ENCODE results near the gene ANXA4. TPM values are rescaled to one million over a fixed set of nuclear protein-coding genes. Genes with fewer than 3 reads are reported as not detected.

Gene ANXA4
- total RNA-seq, 1 experiment from 2014 or later: 82.9 TPM

DNA sequence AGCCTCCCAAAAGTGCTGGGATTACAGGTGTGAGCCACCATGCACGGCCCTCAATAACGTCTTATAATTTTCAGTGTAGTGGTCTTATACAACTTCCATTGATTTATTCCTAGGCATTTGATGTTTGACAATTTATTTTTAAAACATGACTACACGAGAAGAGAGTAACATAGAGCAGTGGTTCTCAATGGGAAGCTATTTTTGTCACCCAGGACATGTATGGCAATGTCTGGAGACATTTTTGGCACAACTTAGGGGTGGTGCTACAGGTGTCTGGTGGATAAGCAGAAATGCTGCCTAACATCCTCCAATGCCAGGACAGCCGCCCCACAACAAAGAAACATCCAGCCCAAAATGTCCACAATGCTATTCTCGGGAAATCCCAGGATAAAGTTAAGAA lies 12.7 kb upstream of the ANXA4 start:
- POLR2A ChIA-PET (ENCODE audit: unreplicated experiment): no interaction called here
- no peak overlapping the region for H3K27ac ChIP-seq
- intact Hi-C loops (cut with micrococcal nuclease; ENCODE audit: unreplicated experiment): loop anchor here (10.0 kb wide), 1 partner anchor 916 kb away; no protein-coding TSS in a partner anchor

GRCh38 chr2:69729781-69730180 lies 12.2 kb upstream of the ANXA4 start:
- intact Hi-C loops (cut with micrococcal nuclease; ENCODE audit: unreplicated experiment): loop anchor here (10.0 kb wide), 1 partner anchor 915 kb away; no protein-coding TSS in a partner anchor

More for the DNA sequence above, 12.7 kb upstream of the ANXA4 start:
- BruUV-seq (replicated peaks): no TSS peak
- Histone ChIP-seq H3K36me3 (ENCODE audit: low read depth) (no peaks in the 10 kb centered on the region), H3K4me1 (replicated peaks; ENCODE audit: insufficient read depth) (no peaks in the 10 kb centered on the region), H3K9me3 (ENCODE audit: insufficient read depth, low read depth) (no peaks in the 10 kb centered on the region), H3K4me2 (no peak overlapping the region), H3K4me3 (no peak overlapping the region), H3K79me2 (ENCODE audit: low read depth) (no peaks in the 10 kb centered on the region), H2AFZ (no peak overlapping the region), H3K27me3 (ENCODE audit: insufficient read depth, low read depth) (no peaks in the 10 kb centered on the region), H4K20me1 (ENCODE audit: insufficient read depth) (no peaks in the 10 kb centered on the region), H3K9me2 (ENCODE audit: insufficient read depth) (no peaks in the 10 kb centered on the region), H3F3A (ENCODE audit: insufficient read depth, low read depth) (no peaks in the 10 kb centered on the region)
- TF ChIP-seq CTCF (conservative IDR thresholded peaks at IDR 0.05): no peak
- TF ChIP-seq EZH2 (IDR thresholded peaks at IDR 0.05; ENCODE audit: low read depth): no peak
- DNase-seq: no peak
- CTCF ChIA-PET: no interaction called here

DNA sequence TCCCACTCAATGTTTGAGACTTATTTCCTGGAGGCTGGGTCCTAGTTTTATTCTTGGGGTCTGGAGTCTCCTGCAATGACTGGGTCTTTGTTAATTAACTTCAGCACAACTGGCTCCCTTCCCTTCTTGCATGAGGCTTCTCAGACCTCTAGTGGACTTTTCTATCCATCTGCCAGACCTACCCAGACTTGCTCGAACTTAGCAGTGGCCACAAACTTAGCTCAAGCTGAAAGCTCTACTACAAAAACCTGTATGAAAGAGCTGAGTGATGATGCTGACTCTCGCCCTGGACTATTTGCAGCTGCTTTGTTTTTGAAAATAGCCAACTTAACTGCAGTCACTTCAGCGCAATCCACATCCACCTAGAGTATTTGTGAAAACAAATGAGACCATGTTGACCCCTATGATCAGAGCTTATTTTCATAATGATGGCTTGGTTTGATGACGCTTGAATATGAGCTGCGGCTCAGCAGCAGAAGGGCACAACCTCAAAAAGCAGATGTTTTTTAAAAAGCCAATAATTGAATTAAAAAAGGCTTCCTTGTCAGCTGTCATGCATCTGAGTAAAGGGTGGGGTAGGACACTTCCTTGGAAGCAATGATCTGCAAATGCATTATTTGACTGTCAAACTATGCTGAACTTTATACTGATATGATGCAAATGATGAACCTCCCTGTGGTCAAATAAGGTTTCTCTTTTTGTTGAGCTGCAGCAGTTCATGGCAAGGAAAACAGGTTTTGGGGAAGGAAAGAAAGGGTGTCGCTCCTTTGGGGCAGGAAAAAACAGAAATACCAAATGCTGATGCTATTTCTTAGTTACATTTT lies 10.6 kb upstream of the ANXA4 start:
- CTCF ChIA-PET: no interaction called here

More at GRCh38 chr2:69729781-69730180, 12.2 kb upstream of the ANXA4 start:
- H3K4me1 ChIP-seq (replicated peaks; ENCODE audit: insufficient read depth): no peaks in the 10 kb centered on the region
- H3K27me3 ChIP-seq (ENCODE audit: insufficient read depth, low read depth): no peaks in the 10 kb centered on the region
- H3K79me2 ChIP-seq (ENCODE audit: low read depth): no peaks in the 10 kb centered on the region
- H4K20me1 ChIP-seq (ENCODE audit: insufficient read depth): no peaks in the 10 kb centered on the region
- no peak for DNase-seq
- H3K9me2 ChIP-seq (ENCODE audit: insufficient read depth): no peaks in the 10 kb centered on the region
- H3F3A ChIP-seq (ENCODE audit: insufficient read depth, low read depth): no peaks in the 10 kb centered on the region
- TF ChIP-seq EZH2 (IDR thresholded peaks at IDR 0.05; ENCODE audit: low read depth) (no peak), CTCF (conservative IDR thresholded peaks at IDR 0.05) (no peak)
- no peaks in the 10 kb centered on the region for H3K9me3 ChIP-seq (ENCODE audit: insufficient read depth, low read depth)
- no peak overlapping the region for H3K4me2 ChIP-seq
- no peak overlapping the region for H3K27ac ChIP-seq
- no peak overlapping the region for H3K4me3 ChIP-seq
- CTCF ChIA-PET: no interaction called here
- BruUV-seq (replicated peaks): no TSS peak
- POLR2A ChIA-PET (ENCODE audit: unreplicated experiment): no interaction called here
- H3K36me3 ChIP-seq (ENCODE audit: low read depth): no peaks in the 10 kb centered on the region
- no peak overlapping the region for H2AFZ ChIP-seq

More for the DNA sequence above, 10.6 kb upstream of the ANXA4 start:
- POLR2A ChIA-PET (ENCODE audit: unreplicated experiment): no interaction called here
- H3F3A ChIP-seq (ENCODE audit: insufficient read depth, low read depth): no peaks in the 10 kb centered on the region
- no peak overlapping the region for H2AFZ ChIP-seq
- H4K20me1 ChIP-seq (ENCODE audit: insufficient read depth): no peaks in the 10 kb centered on the region
- H3K27me3 ChIP-seq (ENCODE audit: insufficient read depth, low read depth): no peaks in the 10 kb centered on the region
- H3K36me3 ChIP-seq (ENCODE audit: low read depth): no peaks in the 10 kb centered on the region
- no peaks in the 10 kb centered on the region for H3K9me2 ChIP-seq (ENCODE audit: insufficient read depth)
- TF ChIP-seq EZH2 (IDR thresholded peaks at IDR 0.05; ENCODE audit: low read depth) (no peak), CTCF (conservative IDR thresholded peaks at IDR 0.05) (no peak)
- DNase-seq: peak in 1 of 2 experiments; percentile 34
- H3K79me2 ChIP-seq (ENCODE audit: low read depth): no peaks in the 10 kb centered on the region
- intact Hi-C loops (cut with micrococcal nuclease; ENCODE audit: unreplicated experiment): no loop called here
- H3K4me1 ChIP-seq (replicated peaks; ENCODE audit: insufficient read depth): no peaks in the 10 kb centered on the region
- no peak overlapping the region for H3K4me2 ChIP-seq
- H3K27ac ChIP-seq: no peak overlapping the region
- no TSS peak for BruUV-seq (replicated peaks)
- H3K4me3 ChIP-seq: no peak overlapping the region
- H3K9me3 ChIP-seq (ENCODE audit: insufficient read depth, low read depth): no peaks in the 10 kb centered on the region
